GM18505 (cell line): ENCODE measurements around the gene DAZAP1.

Experiments used
- ATAC-seq: cut with Tn5 transposase; IDR thresholded peaks from one replicate; pipeline ENCODE4 v1.9.1; 2021; ENCODE audit not compliant: unreplicated experiment
- POLR2A ChIP-seq: IDR thresholded peaks from 4 replicates; pipeline ENCODE4 v1.6.1; 2011; ENCODE audit warnings: borderline replicate concordance; ENCODE audit not compliant: insufficient read depth, insufficient read length; ENCODE audit errors: extremely low read depth

Gene DAZAP1

GRCh38 chr19:1461862-1462261 lies 54.5 kb downstream of the DAZAP1 start:
- no peak for ATAC-seq
- TF ChIP-seq POLR2A = no peak

GRCh38 chr19:1465191-1466016 lies 58.0 kb downstream of the DAZAP1 start:
- ATAC-seq = no peak
- no peak for TF ChIP-seq POLR2A

- no peak for ATAC-seq
- no peak for TF ChIP-seq POLR2A
These were observed 58.7 kb downstream of the DAZAP1 start for GRCh38 chr19:1466018-1466460.

- ATAC-seq = no peak
- no peak for TF ChIP-seq POLR2A
These were observed 59.3 kb downstream of the DAZAP1 start for GRCh38 chr19:1466461-1467214.

- ATAC-seq = no peak
- no peak for TF ChIP-seq POLR2A
These were observed 59.8 kb downstream of the DAZAP1 start for GRCh38 chr19:1467215-1467489.

- no peak for TF ChIP-seq POLR2A
- ATAC-seq = no peak
These were observed 60.3 kb downstream of the DAZAP1 start for GRCh38 chr19:1467490-1468273.

GRCh38 chr19:1468274-1468820 lies 61.0 kb downstream of the DAZAP1 start:
- ATAC-seq = no peak
- no peak for TF ChIP-seq POLR2A

GRCh38 chr19:1468821-1469254 lies 61.5 kb downstream of the DAZAP1 start:
- ATAC-seq = no peak
- TF ChIP-seq POLR2A = no peak

- no peak for ATAC-seq
- no peak for TF ChIP-seq POLR2A
These were observed 62.1 kb downstream of the DAZAP1 start for GRCh38 chr19:1469255-1470054.

- no peak for TF ChIP-seq POLR2A
- no peak for ATAC-seq
These were observed 62.6 kb downstream of the DAZAP1 start for GRCh38 chr19:1470055-1470304.

- TF ChIP-seq POLR2A = no peak
- no peak for ATAC-seq
These were observed 63.1 kb downstream of the DAZAP1 start for GRCh38 chr19:1470305-1471009.

GRCh38 chr19:1471010-1471514 lies 63.7 kb downstream of the DAZAP1 start:
- no peak for TF ChIP-seq POLR2A
- ATAC-seq = no peak
